ENCODE results near the gene RBM10. TPM values are rescaled to one million over a fixed set of nuclear protein-coding genes. Genes with fewer than 3 reads are reported as not detected.

Gene RBM10
- total and polyA plus RNA-seq, 12 donors, result 23.1 to 32.1 (median 26.8) TPM

GRCh38 chrX:47172971-47173792, 28.2 kb downstream of the RBM10 start:
- no peak for DNase-seq
- TF ChIP-seq CTCF (IDR thresholded peaks at IDR 0.05), result no peak
- peaks cover 0 to 81% (median 18%) of the 10 kb centered on the region in 9 donors for H3K36me3 ChIP-seq
- 83 to 87% methylated on average over 17 to 18 of the region's 18 CpGs for WGBS, 2 donors
- ATAC-seq, result no peak
- peaks cover 0 to 14% (median 0%) of the 10 kb centered on the region in 9 donors for H3K4me1 ChIP-seq
- no peaks in the 10 kb centered on the region for H3K9me3 ChIP-seq
- H3K27ac ChIP-seq, result no peak overlapping the region
- H3K27me3 ChIP-seq, result peaks cover 0 to 66% (median 0%) of the 10 kb centered on the region in 7 donors
- intact Hi-C loops (cut with DNase I), result no loop called here
- no peak overlapping the region for H3K4me3 ChIP-seq

GRCh38 chrX:47174376-47174775, 29.4 kb downstream of the RBM10 start:
- H3K36me3 ChIP-seq, result peaks cover 0 to 90% (median 18%) of the 10 kb centered on the region in 9 donors
- no peak for TF ChIP-seq CTCF (IDR thresholded peaks at IDR 0.05)
- H3K27me3 ChIP-seq, result peaks cover 0 to 66% (median 0%) of the 10 kb centered on the region in 7 donors
- H3K4me1 ChIP-seq, result peaks cover 0 to 14% (median 0%) of the 10 kb centered on the region in 9 donors
- 88 to 92% methylated on average over 12 of the region's 12 CpGs for WGBS, 2 donors
- no peak overlapping the region for H3K4me3 ChIP-seq
- intact Hi-C loops (cut with DNase I), result no loop called here
- no peak for DNase-seq
- no peak for ATAC-seq
- H3K27ac ChIP-seq, result no peak overlapping the region
- H3K9me3 ChIP-seq, result no peaks in the 10 kb centered on the region

- Histone ChIP-seq H3K9me3 (no peaks in the 10 kb centered on the region), H3K36me3 (peaks cover 0 to 90% (median 18%) of the 10 kb centered on the region in 9 donors), H3K4me1 (peaks cover 0 to 8% (median 0%) of the 10 kb centered on the region in 9 donors), H3K4me3 (no peak overlapping the region), H3K27ac (no peak overlapping the region), H3K27me3 (peaks cover 0 to 72% (median 0%) of the 10 kb centered on the region in 7 donors)
- DNase-seq, result no peak
- intact Hi-C loops (cut with DNase I), result no loop called here
- TF ChIP-seq CTCF (IDR thresholded peaks at IDR 0.05), result no peak
- no peak for ATAC-seq
- 87 to 88% methylated on average over 23 of the region's 23 CpGs for WGBS, 2 donors
Measured at GRCh38 chrX:47174846-47175587, 30.0 kb downstream of the RBM10 start.

- no peak overlapping the region for H3K4me3 ChIP-seq
- H3K36me3 ChIP-seq, result peaks cover 0 to 91% (median 18%) of the 10 kb centered on the region in 9 donors
- no peak for TF ChIP-seq CTCF (IDR thresholded peaks at IDR 0.05)
- ATAC-seq (no peak), DNase-seq (no peak)
- H3K9me3 ChIP-seq, result no peaks in the 10 kb centered on the region
- 90 to 94% methylated on average over 12 of the region's 12 CpGs for WGBS, 2 donors
- intact Hi-C loops (cut with DNase I), result no loop called here
- peaks cover 0 to 74% (median 0%) of the 10 kb centered on the region in 7 donors for H3K27me3 ChIP-seq
- H3K4me1 ChIP-seq, result peaks cover 0 to 4% (median 0%) of the 10 kb centered on the region in 9 donors
- H3K27ac ChIP-seq, result no peak overlapping the region
Measured at GRCh38 chrX:47175588-47175980, 30.6 kb downstream of the RBM10 start.
